Limb (tissue), 2 donors: Measurements from ENCODE around the gene SFMBT1.

Source experiments
- DNase-seq, 2 donors: peaks; one replicate each; pipeline ENCODE4 v3.0.0-alpha.2; 2016; ENCODE audit errors: extremely low spot score in 2 of 2

The SFMBT1 gene

GRCh38 chr3:52857133-52857532 lies 188.7 kb downstream of the SFMBT1 start:
- DNase-seq: no peak

DNA sequence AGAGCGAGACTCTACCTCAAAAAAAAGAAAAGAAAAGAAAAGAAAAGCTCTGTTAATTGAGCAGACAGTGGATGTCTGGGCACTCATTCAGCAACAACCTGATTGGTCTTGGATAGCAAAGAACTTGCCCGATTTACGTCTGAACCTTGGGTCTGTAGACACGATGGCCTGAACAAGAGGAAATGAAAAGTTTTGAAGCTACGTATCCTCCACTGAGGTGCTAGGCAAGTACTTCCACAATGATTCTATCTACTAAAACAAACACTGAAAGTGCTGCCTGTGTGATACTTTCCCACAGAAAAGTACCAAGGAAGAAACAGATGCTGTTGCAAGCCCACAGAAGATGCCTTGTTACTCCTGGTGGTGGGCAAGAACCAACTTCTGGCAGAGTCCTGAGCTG lies 189.2 kb downstream of the SFMBT1 start:
- DNase-seq: no peak

DNA sequence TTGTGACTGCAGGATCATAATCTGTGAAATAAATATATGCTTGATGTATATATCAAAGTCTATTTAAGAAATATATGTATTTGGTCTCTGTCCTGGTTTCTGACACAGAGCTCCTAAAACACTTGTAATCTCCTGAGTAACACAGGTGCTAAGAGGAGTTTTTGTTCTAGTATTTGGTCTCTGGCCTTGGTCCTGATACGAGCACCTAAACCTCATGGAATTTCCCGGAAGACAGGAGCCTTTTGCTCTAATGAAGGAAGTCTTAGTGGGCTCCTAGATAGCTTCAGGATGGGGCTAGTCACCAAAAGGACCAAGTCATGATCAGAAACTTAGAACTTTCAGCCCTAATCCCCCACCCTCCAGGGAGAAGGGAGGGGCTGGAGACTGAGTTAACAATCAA lies 191.9 kb downstream of the SFMBT1 start:
- no peak for DNase-seq
